GM19452 (cell line): ENCODE results near the gene MEX3B.
A peak's percentile ranks its signal among the peaks of the same experiment; 100 is the strongest.
"Not testable (repeated sequence)": the region's sequence is repeated elsewhere in the genome, so short reads cannot be mapped to it uniquely, and the experiment has no call there.

Experiments
- ATAC-seq: cut with Tn5 transposase; IDR thresholded peaks from one replicate; pipeline ENCODE4 v1.9.1; 2021; ENCODE audit not compliant: unreplicated experiment

Gene MEX3B

DNA sequence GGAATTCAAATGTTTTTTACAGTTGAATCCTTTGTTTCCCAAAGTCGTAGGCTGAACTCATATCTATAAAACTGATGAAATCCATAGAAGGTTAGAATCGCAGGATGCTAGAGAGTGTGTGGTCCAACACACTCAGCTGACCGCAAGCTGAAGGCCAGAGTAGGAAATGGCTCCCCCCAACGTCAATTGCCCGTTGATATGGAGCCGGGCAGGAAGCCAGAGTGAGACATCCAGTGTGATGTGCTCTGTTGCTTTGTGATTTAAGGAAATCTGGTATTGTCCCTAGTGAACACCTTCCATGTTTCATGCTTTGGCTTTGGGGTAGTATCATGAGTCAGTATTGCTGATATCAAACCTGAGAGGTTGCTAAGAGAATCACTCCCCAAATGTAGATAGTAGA lies 5.8 kb upstream of the MEX3B start:
- ATAC-seq, result no peak

GRCh38 chr15:82048811-82049210 lies 3.0 kb upstream of the MEX3B start:
- no peak for ATAC-seq

DNA sequence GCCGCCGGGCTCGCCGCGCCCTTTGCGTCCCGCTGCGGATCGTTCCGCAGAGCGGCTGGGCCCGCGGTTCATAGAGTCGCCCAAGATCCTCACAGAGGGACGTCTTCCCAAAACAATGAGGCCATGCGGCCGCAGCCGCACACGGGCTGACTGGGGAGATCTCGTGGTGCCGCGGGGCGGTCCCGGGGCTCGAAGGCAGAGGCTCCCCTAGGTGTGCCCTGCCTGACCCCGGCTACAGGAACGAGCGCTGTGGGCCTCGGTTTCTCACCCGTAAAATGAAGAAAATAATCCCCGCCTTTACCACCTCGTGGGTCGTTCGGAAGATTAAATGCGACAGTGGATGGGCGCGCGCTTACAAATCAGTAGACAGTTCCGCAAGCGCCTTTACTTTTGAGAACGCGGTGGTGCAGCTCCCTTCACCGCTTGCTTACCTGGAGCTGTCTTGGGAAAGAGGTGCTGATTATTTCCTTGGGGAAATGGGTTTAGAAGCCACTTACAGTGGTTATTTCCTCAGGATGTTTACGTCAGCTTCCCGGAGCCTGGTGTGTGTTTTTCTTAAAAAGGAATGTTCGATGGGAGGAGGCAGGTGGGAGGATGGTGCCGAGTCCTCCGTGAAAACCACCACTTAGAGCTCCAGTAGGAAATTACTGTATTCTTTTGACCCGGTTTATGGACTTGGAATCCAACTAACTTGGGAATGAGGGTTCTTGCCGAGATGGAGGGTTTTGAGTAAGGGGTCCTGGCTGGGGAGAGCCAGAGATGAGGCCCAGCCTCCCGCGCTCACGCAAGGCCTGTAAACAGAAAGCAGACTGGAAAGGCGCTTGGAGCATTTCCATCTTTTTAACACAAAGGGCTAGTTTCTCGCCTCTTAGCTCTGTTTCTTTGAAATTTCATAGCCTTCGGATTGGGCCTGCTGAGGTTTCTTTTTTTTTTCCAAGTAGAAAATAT lies 1.9 kb upstream of the MEX3B start:
- ATAC-seq, result no peak

GRCh38 chr15:82046666-82047452 lies 1.0 kb upstream of the MEX3B start:
- ATAC-seq, result peak; percentile 59

- ATAC-seq, result peak; percentile 3
These were observed 483 bp downstream of the MEX3B start for GRCh38 chr15:82045179-82045891.

- ATAC-seq, result no peak
These were observed 1.2 kb downstream of the MEX3B start for GRCh38 chr15:82044373-82045178.

GRCh38 chr15:82043796-82044372 lies 1.9 kb downstream of the MEX3B start:
- ATAC-seq, result no peak

DNA sequence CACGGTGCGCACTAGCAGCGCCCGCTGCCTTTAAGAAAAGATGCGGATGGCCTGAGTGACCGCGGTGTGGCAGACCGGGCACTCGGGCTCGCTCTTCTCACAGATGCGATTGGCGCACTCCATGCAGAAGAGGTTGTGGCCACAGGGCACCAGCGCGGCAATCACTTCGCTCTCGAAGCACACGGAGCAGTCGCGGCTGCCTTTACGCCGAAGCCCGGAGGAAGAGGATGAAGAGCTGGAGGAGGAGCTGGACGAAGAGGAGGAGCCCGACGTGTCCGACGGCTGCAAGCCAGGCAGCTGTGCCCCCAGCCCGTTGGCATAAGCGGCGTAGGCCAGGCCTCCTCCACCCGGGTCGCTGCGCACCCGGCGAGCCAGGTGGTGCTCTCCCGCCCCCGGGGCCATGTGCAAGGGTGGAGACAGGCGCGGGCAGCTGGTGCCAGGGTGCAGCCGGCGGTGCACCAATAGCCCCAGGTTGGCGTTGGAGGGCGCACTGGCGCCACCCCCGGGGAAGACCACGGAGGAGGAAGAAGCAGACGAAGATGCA lies 2.6 kb downstream of the MEX3B start:
- no peak for ATAC-seq

GRCh38 chr15:82040862-82041261 lies 5.0 kb downstream of the MEX3B start:
- no peak for ATAC-seq

- ATAC-seq, result no peak
These were observed 5.4 kb downstream of the MEX3B start for GRCh38 chr15:82040390-82040789.

- ATAC-seq, result peak; percentile 57
These were observed 5.9 kb downstream of the MEX3B start for GRCh38 chr15:82039871-82040270.

DNA sequence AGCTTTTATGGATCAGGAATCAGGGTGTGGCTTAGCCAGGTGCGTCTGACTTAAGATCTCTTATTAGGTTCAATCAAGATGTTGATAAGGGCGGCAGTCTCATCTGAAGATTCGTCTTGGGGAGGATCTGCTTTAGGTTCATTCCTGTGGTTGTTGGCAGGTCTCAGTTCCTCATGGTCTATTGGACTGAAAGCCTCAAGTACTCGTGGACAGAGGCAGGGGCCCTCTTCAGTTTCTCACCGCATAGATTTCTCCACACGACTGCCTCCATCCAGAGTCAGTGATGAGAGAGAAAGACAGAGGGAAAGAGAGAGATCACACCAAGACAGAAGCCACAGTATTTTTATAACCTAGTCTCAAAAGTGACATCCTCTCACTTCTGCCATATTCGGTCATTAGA lies 9.4 kb downstream of the MEX3B start:
- ATAC-seq, result no peak

GRCh38 chr15:82031871-82032270 lies 13.9 kb downstream of the MEX3B start:
- no peak for ATAC-seq

DNA sequence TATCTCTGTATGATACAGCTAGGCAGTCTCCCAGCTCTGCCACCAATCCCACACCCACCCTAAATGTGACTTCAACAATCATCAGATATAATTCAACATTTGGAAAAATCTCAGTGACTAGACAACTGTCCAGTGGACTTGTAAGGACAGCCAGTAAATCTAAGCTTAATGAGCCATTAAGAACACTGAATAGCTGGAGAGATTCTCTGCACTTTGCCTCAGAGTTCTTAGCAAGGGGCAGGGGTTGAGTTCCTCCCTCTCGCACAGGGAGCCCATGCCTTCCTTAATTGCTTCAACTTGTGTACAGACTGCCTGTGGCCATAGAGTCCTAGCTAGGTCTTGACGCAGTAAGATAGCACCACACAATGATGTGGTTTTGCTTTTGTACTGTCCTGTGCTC lies 15.6 kb downstream of the MEX3B start:
- ATAC-seq, result no peak

GRCh38 chr15:82028163-82028562 lies 17.7 kb downstream of the MEX3B start:
- ATAC-seq, result not testable (repeated sequence)

DNA sequence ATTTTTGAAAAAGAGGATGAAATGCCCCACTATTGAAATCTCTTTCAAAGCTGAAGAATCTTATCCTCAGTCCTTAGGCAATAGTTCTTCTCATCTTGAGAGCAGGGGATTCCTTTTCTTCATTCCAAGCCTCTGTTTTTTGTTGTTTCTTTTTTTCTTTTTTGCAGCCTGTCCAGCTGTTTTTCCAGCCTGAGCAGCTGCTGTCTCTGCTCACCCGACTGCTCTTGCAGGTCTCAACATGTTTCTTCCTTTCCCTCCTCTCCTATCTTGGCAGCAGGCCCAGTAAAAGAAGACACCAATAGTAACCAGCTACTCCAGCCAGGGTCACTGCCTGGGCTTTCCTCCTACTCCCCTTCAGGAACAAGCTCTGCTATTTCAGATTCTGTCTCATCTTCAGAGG lies 23.8 kb downstream of the MEX3B start:
- no peak for ATAC-seq

- ATAC-seq, result no peak
These were observed 25.0 kb downstream of the MEX3B start for GRCh38 chr15:82020625-82021394.

- no peak for ATAC-seq
These were observed 27.6 kb downstream of the MEX3B start for GRCh38 chr15:82018201-82018600.

GRCh38 chr15:82017656-82018055 lies 28.2 kb downstream of the MEX3B start:
- ATAC-seq, result no peak
